ENCODE measurements around the gene RTN4.

GRCh38 chr2:55099493-55099877 lies 49.2 kb upstream of the RTN4 start:
- TF ChIP-seq, protein P1, sequence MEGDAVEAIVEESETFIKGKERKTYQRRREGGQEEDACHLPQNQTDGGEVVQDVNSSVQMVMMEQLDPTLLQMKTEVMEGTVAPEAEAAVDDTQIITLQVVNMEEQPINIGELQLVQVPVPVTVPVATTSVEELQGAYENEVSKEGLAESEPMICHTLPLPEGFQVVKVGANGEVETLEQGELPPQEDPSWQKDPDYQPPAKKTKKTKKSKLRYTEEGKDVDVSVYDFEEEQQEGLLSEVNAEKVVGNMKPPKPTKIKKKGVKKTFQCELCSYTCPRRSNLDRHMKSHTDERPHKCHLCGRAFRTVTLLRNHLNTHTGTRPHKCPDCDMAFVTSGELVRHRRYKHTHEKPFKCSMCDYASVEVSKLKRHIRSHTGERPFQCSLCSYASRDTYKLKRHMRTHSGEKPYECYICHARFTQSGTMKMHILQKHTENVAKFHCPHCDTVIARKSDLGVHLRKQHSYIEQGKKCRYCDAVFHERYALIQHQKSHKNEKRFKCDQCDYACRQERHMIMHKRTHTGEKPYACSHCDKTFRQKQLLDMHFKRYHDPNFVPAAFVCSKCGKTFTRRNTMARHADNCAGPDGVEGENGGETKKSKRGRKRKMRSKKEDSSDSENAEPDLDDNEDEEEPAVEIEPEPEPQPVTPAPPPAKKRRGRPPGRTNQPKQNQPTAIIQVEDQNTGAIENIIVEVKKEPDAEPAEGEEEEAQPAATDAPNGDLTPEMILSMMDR (IDR thresholded peaks at IDR 0.05 in 4 of 5, conservative IDR thresholded peaks at IDR 0.05 in 1 of 5): no peak
- TF ChIP-seq POLR2A (IDR thresholded peaks at IDR 0.05): no peak

Data from gastrocnemius medialis (tissue), 4 donors.